HG02943 (cell line): ENCODE measurements around the gene OTOP1.
"Not testable (repeated sequence)": the region's sequence is repeated elsewhere in the genome, so short reads cannot be mapped to it uniquely, and the experiment has no call there.

Experiments used
- ATAC-seq: cut with Tn5 transposase; IDR thresholded peaks from one replicate; pipeline ENCODE4 v1.9.1; 2021; ENCODE audit warnings: mild to moderate bottlenecking, low read depth, moderate library complexity; ENCODE audit not compliant: unreplicated experiment

OTOP1 gene

GRCh38 chr4:4226606-4227438 is at the start of gene OTOP1:
OTOP1 (minus strand) TSS chr4:4226929; CDS start chr4:4226864, 65 bp downstream.
- ATAC-seq: no peak

GRCh38 chr4:4274226-4274625 is 47.5 kb upstream of the OTOP1 start:
- ATAC-seq: no peak

- no peak for ATAC-seq
These were observed 45.2 kb upstream of the OTOP1 start for GRCh38 chr4:4271912-4272311.

GRCh38 chr4:4270529-4270928 is 43.8 kb upstream of the OTOP1 start:
- ATAC-seq: no peak

GRCh38 chr4:4269856-4270255 is 43.1 kb upstream of the OTOP1 start:
- no peak for ATAC-seq

- no peak for ATAC-seq
These were observed 42.6 kb upstream of the OTOP1 start for GRCh38 chr4:4269331-4269731.

GRCh38 chr4:4268776-4269175 is 42.0 kb upstream of the OTOP1 start:
- no peak for ATAC-seq

- ATAC-seq: no peak
These were observed 41.3 kb upstream of the OTOP1 start for GRCh38 chr4:4267981-4268380.

GRCh38 chr4:4260185-4260751 is 33.5 kb upstream of the OTOP1 start:
- ATAC-seq: no peak

GRCh38 chr4:4259484-4260100 is 32.9 kb upstream of the OTOP1 start:
- ATAC-seq: no peak

- ATAC-seq: not testable (repeated sequence)
These were observed 31.0 kb upstream of the OTOP1 start for GRCh38 chr4:4257705-4258104.

GRCh38 chr4:4256799-4257198 is 30.1 kb upstream of the OTOP1 start:
- no peak for ATAC-seq

- no peak for ATAC-seq
These were observed 27.9 kb upstream of the OTOP1 start for GRCh38 chr4:4254666-4255065.

- no peak for ATAC-seq
These were observed 27.5 kb upstream of the OTOP1 start for GRCh38 chr4:4254199-4254598.

- no peak for ATAC-seq
These were observed 23.1 kb upstream of the OTOP1 start for GRCh38 chr4:4249866-4250265.

- not testable (repeated sequence) for ATAC-seq
These were observed 22.6 kb upstream of the OTOP1 start for GRCh38 chr4:4249342-4249741.

GRCh38 chr4:4248885-4249203 is 22.1 kb upstream of the OTOP1 start:
- no peak for ATAC-seq

GRCh38 chr4:4248029-4248884 is 21.5 kb upstream of the OTOP1 start, which contains the start of gene TMEM128:
TMEM128 (minus strand) TSS chr4:4248223; CDS start chr4:4248202, 21 bp downstream.
- ATAC-seq: peak; percentile 95

- ATAC-seq: peak; percentile 29
These were observed 20.9 kb upstream of the OTOP1 start for GRCh38 chr4:4247696-4248028.

GRCh38 chr4:4245172-4245571 is 18.4 kb upstream of the OTOP1 start:
- no peak for ATAC-seq

- ATAC-seq: not testable (repeated sequence)
These were observed 12.8 kb upstream of the OTOP1 start for GRCh38 chr4:4239551-4239950.
